AG04450 (cell line): ENCODE measurements around the gene IRX2. TPM values are rescaled to one million over a fixed set of nuclear protein-coding genes. Genes with fewer than 3 reads are reported as not detected.

ENCODE experiments used
- CTCF ChIA-PET: fragments of 300-600, 350-600 bp; formaldehyde crosslinking; extraction: SDS; loops from one replicate; lab custom pipeline; 2022; ENCODE audit warnings: antibody characterized with exemption, inconsistent platforms; lab: Charles Lee
- POLR2A ChIA-PET: fragments of 350-600 bp; formaldehyde crosslinking; extraction: SDS; loops from one replicate; lab custom pipeline; 2021; ENCODE audit warnings: antibody characterized with exemption, inconsistent platforms; lab: Yijun Ruan, JAX
- DNase-seq: peaks from one replicate; pipeline ENCODE4 v3.0.0-alpha.2; 2011; ENCODE audit warnings: low read depth, low spot score
- H3K27ac ChIP-seq: one replicate; pipeline ENCODE4 v1.5.1; 2012; ENCODE audit warnings: low read depth, low read length, control low read depth
- H3K27me3 ChIP-seq: one replicate; pipeline ENCODE4 v1.6.0; 2012; ENCODE audit warnings: low read length; ENCODE audit not compliant: control insufficient read depth, insufficient read depth
- H3K4me3 ChIP-seq: 2 replicates; pipeline ENCODE4 v1.5.1; 2011; ENCODE audit warnings: mild to moderate bottlenecking, low read depth, low read length, control low read depth
- H3K9me3 ChIP-seq: 2 replicates; pipeline ENCODE4 v1.5.1; 2012; ENCODE audit warnings: low read length; ENCODE audit not compliant: control insufficient read depth, insufficient read depth
- polyA plus RNA-seq: library from polyadenylated mRNA; depleted of rRNA; stranded (reverse); fragments of >200 nt; gene quantifications from 2 replicates; pipeline ENCODE4 v1.2.3, GENCODE V29; 2011
- TF ChIP-seq, protein P1 (sequence below): IDR thresholded peaks from 2 replicates; pipeline ENCODE4 v1.5.1; 2011; ENCODE audit warnings: low read depth, low read length, control low read depth, inconsistent platforms

Gene IRX2
- polyA plus RNA-seq, 1 experiment: not detected

DNA sequence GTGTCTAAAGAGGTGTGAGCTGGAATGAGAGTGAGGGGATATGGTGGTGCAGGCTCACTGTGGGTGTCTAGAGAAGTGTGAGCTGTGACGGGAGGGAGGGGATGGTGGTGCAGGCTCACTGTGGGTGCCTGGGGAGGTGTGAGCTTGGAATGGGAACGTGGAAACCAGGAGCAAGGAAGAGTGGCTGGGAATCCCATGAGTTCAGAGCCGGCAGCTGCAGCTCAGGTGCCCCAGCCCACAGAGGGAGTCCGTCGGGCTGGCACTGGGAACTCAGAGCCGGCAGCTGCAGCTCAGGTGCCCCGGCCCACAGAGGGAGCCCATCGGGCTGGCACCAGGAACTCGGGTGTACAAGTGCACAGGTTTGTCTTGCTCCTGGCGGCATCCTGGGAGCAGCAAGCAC, 45.6 kb downstream of the IRX2 start:
- Histone ChIP-seq H3K27me3 (no peaks in the 10 kb centered on the region), H3K27ac (no peak overlapping the region), H3K9me3 (peaks cover 71% of the 10 kb centered on the region), H3K4me3 (no peak overlapping the region)
- TF ChIP-seq, protein P1, sequence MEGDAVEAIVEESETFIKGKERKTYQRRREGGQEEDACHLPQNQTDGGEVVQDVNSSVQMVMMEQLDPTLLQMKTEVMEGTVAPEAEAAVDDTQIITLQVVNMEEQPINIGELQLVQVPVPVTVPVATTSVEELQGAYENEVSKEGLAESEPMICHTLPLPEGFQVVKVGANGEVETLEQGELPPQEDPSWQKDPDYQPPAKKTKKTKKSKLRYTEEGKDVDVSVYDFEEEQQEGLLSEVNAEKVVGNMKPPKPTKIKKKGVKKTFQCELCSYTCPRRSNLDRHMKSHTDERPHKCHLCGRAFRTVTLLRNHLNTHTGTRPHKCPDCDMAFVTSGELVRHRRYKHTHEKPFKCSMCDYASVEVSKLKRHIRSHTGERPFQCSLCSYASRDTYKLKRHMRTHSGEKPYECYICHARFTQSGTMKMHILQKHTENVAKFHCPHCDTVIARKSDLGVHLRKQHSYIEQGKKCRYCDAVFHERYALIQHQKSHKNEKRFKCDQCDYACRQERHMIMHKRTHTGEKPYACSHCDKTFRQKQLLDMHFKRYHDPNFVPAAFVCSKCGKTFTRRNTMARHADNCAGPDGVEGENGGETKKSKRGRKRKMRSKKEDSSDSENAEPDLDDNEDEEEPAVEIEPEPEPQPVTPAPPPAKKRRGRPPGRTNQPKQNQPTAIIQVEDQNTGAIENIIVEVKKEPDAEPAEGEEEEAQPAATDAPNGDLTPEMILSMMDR: no peak
- CTCF ChIA-PET: no interaction called here
- DNase-seq: no peak
- POLR2A ChIA-PET: no interaction called here

DNA sequence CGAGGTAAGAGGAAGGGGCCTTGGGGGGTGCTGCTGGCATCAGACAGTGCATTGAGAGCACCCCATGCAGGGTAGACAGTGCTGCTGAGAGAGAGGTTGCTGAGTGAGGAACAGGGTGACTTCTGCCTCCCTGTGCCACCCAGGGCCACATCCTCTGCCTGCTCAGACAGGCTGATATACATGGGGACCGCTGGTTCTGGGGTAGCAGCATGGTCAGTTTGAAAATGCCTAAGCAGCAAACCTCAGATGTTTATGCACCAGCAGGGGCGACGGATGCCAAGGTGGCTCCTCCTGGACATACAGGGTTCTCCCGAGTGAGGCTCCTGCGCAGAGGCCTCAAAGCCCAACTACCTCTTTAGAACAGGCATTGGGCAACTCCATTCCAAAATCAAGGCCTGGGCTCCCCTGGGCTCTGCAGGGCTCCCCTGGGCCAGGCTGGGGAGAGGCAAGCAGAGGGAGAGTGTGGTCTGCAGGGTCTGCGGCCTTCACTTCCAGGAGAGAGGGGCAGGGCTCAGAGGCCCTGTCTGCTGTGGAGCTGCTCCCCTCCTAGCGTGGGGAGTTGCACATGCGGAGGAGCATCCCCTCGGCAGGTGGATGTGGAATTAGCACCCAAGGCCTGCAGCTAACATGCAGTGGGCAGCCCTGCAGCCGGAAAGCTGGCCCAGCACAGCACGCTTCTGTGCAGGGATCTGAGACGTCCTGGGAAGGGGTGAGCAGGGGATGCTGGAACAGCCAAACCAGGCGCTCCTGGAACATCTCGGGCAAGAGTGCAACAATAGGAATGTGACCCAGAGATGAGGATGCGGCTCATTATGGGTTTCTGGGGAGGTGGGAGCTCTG, 46.5 kb downstream of the IRX2 start:
- ChIA-PET CTCF (no interaction called here), POLR2A (no interaction called here)
- peaks cover 76% of the 10 kb centered on the region for H3K9me3 ChIP-seq
- no peaks in the 10 kb centered on the region for H3K27me3 ChIP-seq
- no peak overlapping the region for H3K27ac ChIP-seq
- DNase-seq: no peak
- no peak overlapping the region for H3K4me3 ChIP-seq
- TF ChIP-seq, protein P1: no peak

DNA sequence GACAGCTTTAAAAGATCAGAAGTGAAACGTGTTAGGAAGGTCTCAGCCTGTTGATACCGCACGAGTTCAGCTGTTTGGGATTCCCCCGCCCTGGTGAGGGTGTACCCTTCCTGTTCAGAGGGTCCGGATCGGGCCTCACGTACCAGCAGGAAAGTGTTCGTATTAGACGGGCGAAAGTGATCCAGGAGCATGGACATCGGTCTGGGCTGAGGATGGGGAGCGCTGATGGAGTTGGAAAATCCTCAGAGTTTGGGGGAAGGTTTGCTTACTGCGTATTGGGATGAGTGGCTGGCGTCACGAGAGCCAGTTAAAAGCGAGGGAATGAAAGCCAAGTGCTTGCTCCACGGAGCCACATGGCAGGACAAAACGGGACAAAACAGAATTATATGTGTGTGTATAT, 47.4 kb downstream of the IRX2 start:
- ChIA-PET POLR2A (no interaction called here), CTCF (no interaction called here)
- TF ChIP-seq, protein P1: no peak
- no peak overlapping the region for H3K4me3 ChIP-seq
- no peaks in the 10 kb centered on the region for H3K27me3 ChIP-seq
- no peak overlapping the region for H3K27ac ChIP-seq
- H3K9me3 ChIP-seq: peaks cover 81% of the 10 kb centered on the region
- no peak for DNase-seq

DNA sequence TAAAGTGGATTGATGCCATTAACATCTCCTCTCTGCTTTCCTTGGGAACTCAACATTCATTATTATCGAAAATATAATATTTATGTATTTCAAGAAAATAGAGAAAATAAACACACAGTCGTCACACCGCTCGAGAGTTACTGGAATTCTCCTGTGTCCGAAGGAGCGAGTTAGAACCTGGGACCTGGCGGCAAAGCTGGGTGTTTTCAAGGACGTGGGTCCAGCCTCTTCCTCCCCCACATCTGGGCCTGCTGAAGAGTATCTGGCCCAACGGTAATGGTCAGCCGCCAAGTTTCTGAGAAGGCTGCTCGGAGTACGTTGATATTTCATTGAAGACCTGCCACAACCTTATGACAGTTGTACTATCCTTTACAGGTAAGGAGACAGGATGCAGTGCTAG, 47.9 kb downstream of the IRX2 start:
- TF ChIP-seq, protein P1: no peak
- no peak for DNase-seq
- ChIA-PET POLR2A (no interaction called here), CTCF (no interaction called here)
- H3K4me3 ChIP-seq: no peak overlapping the region
- no peak overlapping the region for H3K27ac ChIP-seq
- peaks cover 81% of the 10 kb centered on the region for H3K9me3 ChIP-seq
- H3K27me3 ChIP-seq: no peaks in the 10 kb centered on the region

DNA sequence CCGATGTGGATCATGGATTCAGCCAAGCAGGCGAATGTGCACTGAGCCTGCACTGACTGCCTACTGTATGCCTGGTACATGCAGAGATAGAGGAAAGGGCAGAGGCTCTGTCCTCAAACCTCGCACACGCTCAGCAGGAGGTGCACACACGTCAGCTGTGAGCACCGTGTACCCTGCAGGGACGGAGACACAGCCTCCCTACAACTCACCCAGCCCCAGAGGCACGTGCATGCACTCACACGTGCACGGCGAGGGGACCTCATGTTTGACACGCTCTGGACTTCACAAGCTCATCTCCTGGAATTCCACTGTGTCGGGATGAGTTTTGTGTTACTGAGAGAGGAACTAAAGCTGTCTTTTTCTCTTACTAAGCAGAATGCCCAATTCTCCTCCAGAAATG, 48.4 kb downstream of the IRX2 start:
- TF ChIP-seq, protein P1: no peak
- Histone ChIP-seq H3K27ac (no peak overlapping the region), H3K27me3 (no peaks in the 10 kb centered on the region), H3K4me3 (no peak overlapping the region), H3K9me3 (peaks cover 78% of the 10 kb centered on the region)
- CTCF ChIA-PET: no interaction called here
- no peak for DNase-seq
- POLR2A ChIA-PET: no interaction called here
